DND-41 (cell line): ENCODE results near the gene ESRRB.

Experiments
- ATAC-seq: fragments of 200-7000 bp; cut with Tn5 transposase; 3 replicates; pipeline ENCODE4 v1.9.1; 2021; ENCODE audit warnings: low read depth; ENCODE audit not compliant: insufficient read depth
- DNase-seq: peaks from one replicate; pipeline ENCODE4 v3.0.0-alpha.2; 2020
- H2AFZ ChIP-seq: 2 replicates; pipeline ENCODE4 v1.6.0; 2012; ENCODE audit warnings: low read depth, low read length
- H3K27ac ChIP-seq: 2 replicates; pipeline ENCODE4 v1.5.1; 2012; ENCODE audit warnings: low read length, inconsistent platforms
- H3K27me3 ChIP-seq: fragments of 200-600 bp; sonication (generic); 2 replicates; pipeline ENCODE4 v1.6.0; 2012; ENCODE audit warnings: low read length, mild to moderate bottlenecking, inconsistent platforms; ENCODE audit not compliant: insufficient read depth, poor library complexity
- H3K36me3 ChIP-seq: 2 replicates; pipeline ENCODE4 v1.5.1; 2012; ENCODE audit warnings: low read length, inconsistent platforms; ENCODE audit not compliant: insufficient read depth
- H3K4me1 ChIP-seq: 2 replicates; pipeline ENCODE4 v1.5.1; 2012; ENCODE audit warnings: mild to moderate bottlenecking, low read length; ENCODE audit not compliant: insufficient read depth
- H3K4me2 ChIP-seq: 2 replicates; pipeline ENCODE4 v1.6.0; 2012; ENCODE audit warnings: mild to moderate bottlenecking, moderate library complexity, low read length, inconsistent platforms; ENCODE audit not compliant: insufficient read depth
- H3K4me3 ChIP-seq, 2 experiments: fragments of 200-600 bp in 1 of 2; shearing (Covaris generic) in 1 of 2; 2 replicates each; pipeline ENCODE4 v1.5.1; 2012 to 2016; ENCODE audit warnings: inconsistent platforms in 2 of 2, low read length in 2 of 2, mild to moderate bottlenecking in 2 of 2, low read depth in 1 of 2, moderate library complexity in 1 of 2
- H3K79me2 ChIP-seq: 2 replicates; pipeline ENCODE4 v1.6.0; 2012; ENCODE audit warnings: low read length, inconsistent platforms; ENCODE audit not compliant: insufficient read depth
- H3K9ac ChIP-seq: 2 replicates; pipeline ENCODE4 v1.6.0; 2012; ENCODE audit warnings: low read depth, mild to moderate bottlenecking, inconsistent platforms, low read length, moderate library complexity
- H3K9me3 ChIP-seq: 2 replicates; pipeline ENCODE4 v1.5.1; 2012; ENCODE audit warnings: low read length, moderate library complexity, mild to moderate bottlenecking, inconsistent platforms; ENCODE audit not compliant: insufficient read depth, severe bottlenecking
- H4K20me1 ChIP-seq: 2 replicates; pipeline ENCODE4 v1.6.0; 2012; ENCODE audit warnings: low read length; ENCODE audit not compliant: insufficient read depth
- CTCF ChIP-seq: IDR thresholded peaks from 2 replicates; pipeline ENCODE4 v1.5.1; 2012; ENCODE audit warnings: borderline replicate concordance, low read length, moderate library complexity, mild to moderate bottlenecking; ENCODE audit not compliant: poor library complexity, severe bottlenecking; ENCODE audit errors: extremely low read depth
- EZH2 ChIP-seq: IDR thresholded peaks from 3 replicates; pipeline ENCODE4 v1.6.1; 2012; ENCODE audit warnings: borderline replicate concordance, low read depth, mild to moderate bottlenecking, moderate library complexity, low read length, inconsistent platforms; ENCODE audit not compliant: severe bottlenecking

The ESRRB gene

GRCh38 chr14:76329154-76329928 lies 46.6 kb upstream of the ESRRB start:
- TF ChIP-seq EZH2 (no peak), CTCF (no peak)
- ATAC-seq = no peak
- H2AFZ ChIP-seq = no peak overlapping the region

DNA sequence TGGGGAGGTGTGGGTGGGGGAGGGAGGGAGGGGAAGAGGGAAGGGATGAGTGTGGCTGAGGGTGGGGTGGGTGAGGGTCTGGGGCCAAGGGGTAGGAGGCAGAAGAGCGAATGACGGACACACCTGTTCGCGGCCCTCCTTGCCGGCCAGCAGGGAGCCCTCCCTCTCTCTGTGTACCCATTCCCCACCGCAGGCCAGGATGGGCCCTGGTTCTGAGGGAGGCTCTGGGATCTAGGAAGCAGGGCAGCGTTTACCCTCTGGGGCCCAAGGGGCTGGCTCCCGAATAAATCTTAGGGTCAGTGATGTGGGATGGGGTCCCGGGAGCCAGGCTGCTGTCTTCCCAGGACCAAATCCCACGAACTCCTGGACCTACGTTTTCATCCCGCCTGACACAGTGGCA lies 46.0 kb upstream of the ESRRB start:
- Histone ChIP-seq H3K27me3 (no peaks in the 10 kb centered on the region), H3K4me3 (no peak overlapping the region), H3K4me1 (no peaks in the 10 kb centered on the region), H3K36me3 (no peaks in the 10 kb centered on the region), H3K4me2 (no peak overlapping the region), H4K20me1 (no peaks in the 10 kb centered on the region; the same call in 1 of the 2 replicates), H3K9ac (no peak overlapping the region), H3K9me3 (no peaks in the 10 kb centered on the region), H2AFZ (no peak overlapping the region), H3K27ac (no peak overlapping the region), H3K79me2 (no peaks in the 10 kb centered on the region)
- DNase-seq (no peak), ATAC-seq (no peak)
- TF ChIP-seq EZH2 (no peak), CTCF (no peak)

More at GRCh38 chr14:76329154-76329928, 46.6 kb upstream of the ESRRB start:
- H3K36me3 ChIP-seq = no peaks in the 10 kb centered on the region
- no peaks in the 10 kb centered on the region for H3K4me1 ChIP-seq
- no peaks in the 10 kb centered on the region; the same call in 1 of the 2 replicates for H4K20me1 ChIP-seq
- no peak overlapping the region for H3K9ac ChIP-seq
- H3K27me3 ChIP-seq = no peaks in the 10 kb centered on the region
- DNase-seq = no peak
- no peak overlapping the region for H3K4me2 ChIP-seq
- no peak overlapping the region for H3K27ac ChIP-seq
- H3K79me2 ChIP-seq = no peaks in the 10 kb centered on the region
- H3K9me3 ChIP-seq = no peaks in the 10 kb centered on the region
- H3K4me3 ChIP-seq = no peak overlapping the region

GRCh38 chr14:76330411-76331327 lies 45.3 kb upstream of the ESRRB start:
- Histone ChIP-seq H3K4me2 (no peak overlapping the region), H3K27ac (no peak overlapping the region), H3K79me2 (no peaks in the 10 kb centered on the region), H3K9me3 (no peaks in the 10 kb centered on the region), H3K4me3 (no peak overlapping the region), H3K9ac (no peak overlapping the region), H4K20me1 (no peaks in the 10 kb centered on the region; the same call in 1 of the 2 replicates), H3K27me3 (no peaks in the 10 kb centered on the region), H3K36me3 (no peaks in the 10 kb centered on the region), H3K4me1 (no peaks in the 10 kb centered on the region), H2AFZ (no peak overlapping the region)
- TF ChIP-seq CTCF (no peak), EZH2 (no peak)
- DNase-seq = no peak
- no peak for ATAC-seq
